NCI-H526 (cell line): ENCODE data around the gene OGDHL.
A peak's percentile ranks its signal among the peaks of the same experiment; 100 is the strongest.
"Not testable (repeated sequence)": the region's sequence is repeated elsewhere in the genome, so short reads cannot be mapped to it uniquely, and the experiment has no call there.

Experiments
- DNase-seq, 2 experiments: peaks; one replicate each; lab custom pipeline; 2025; lab: John Stamatoyannopoulos, UW

OGDHL gene

DNA sequence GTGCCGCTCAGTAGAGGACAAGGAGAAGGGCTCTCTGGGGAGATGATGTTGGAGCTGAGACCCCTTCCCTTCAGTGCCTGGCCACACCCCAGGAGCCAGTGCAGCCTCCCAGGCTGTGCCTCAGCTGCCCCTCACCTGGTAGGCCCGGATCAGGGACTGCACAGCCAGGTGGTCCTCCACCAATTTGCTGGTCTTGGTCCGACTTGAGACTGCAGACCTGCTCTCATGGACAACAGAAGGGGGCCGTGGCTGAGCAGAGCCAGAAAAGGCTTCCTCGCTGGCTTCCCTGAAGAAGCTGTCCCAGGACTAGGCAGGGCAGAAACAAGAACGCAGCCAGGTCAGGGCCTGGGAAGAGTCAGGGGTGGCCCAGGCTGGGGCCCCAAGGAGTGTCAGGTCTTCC lies 5.5 kb downstream of the OGDHL start:
- DNase-seq = no peak

DNA sequence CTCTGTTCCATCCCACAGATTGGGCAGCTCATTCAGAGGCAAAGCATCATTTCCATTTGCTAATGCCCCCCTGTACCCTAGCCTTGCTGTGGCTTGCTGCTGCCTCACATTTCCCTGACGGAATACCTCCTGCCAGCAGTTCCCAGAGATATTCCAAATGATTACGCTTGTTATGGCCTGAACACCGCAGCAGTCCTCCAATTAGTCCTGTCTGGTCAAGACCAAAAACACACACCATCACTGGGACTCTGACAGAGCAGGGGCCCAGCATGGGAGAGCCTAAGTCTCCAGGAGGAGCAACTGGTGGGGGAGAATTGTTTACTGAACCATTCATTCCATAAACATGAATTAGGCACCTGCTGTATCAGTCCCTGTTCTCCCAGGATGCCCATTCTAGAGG lies 6.1 kb downstream of the OGDHL start:
- DNase-seq = no peak

DNA sequence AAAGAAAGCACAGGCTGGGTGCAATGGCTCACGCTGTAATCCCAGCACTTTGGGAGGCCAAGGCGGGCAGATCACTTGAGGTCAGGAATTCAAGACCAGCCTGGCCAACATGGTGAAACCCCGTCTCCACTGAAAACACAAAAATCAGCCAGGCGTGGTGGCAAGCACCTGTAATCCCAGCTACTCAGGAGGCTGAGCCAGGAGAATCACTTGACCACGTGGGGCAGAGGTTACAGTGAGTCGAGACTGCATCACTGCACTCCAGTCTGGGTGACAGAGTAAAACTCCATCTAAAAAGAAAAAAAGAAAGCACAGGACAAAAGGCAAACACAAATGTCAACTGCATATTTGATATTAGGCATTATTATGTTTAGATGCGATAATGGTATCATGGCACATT lies 7.2 kb downstream of the OGDHL start:
- DNase-seq = not testable (repeated sequence)

DNA sequence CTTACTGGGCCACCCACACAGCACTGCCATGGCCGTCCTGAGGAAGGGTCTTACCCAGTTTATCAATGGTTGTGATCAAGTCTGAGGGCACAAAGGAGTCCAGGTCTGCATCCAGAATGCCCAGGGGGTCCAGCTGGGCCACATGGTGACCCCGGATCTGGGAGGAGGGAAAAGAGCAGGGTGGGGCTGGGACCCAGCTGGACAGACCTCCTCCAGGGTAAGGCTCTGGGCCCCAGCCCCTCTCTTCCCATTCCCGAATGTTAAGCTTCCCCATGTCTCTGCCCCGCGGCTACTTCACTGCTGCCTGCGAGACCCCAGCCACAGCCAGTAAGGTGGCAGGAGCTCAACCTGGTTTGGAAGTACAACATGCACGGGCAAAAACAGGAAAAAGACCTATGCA lies 9.5 kb downstream of the OGDHL start:
- no peak for DNase-seq

DNA sequence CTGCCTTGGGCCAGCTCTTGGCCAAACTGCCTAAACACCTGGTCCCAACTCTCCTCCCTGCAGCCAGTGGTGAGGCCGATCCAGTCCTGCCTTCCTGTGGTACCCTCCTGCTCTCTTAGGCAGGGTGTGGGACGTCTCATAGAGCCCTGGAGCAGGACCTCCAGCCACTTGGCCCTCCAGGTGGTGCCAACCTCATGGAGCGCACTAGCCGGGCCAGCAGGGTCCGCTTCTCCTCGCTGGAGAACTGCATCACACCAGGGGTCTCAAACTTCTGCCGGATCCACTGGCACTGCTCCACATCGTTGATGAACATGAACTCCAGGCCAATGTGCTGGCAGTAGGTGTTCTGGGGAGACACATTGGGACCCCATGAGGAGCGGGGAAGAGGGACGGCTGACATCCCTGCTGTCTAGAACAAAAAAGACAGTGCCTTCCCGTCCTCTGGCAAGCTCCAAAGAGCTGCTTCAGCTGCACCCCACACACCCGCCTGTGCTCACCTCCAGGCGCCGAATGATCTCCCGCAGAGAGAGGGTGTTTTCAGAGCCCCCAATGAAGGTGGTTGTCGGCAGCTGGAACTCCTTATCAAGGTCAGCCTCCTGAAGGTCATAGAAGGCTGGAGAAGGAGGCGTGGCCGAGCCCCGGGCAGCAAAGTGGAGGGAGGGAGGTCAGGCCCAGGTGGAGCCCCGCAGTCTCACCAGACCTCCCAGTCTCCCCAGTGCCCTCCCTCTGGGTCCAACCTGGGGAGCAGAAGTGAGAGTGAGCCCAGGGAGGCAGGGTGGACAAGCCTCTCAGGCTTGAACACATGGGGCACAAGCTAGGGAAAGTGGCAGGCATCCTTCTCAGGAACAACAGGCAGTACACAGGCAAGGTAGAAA lies 10.2 kb downstream of the OGDHL start:
- DNase-seq = no peak

DNA sequence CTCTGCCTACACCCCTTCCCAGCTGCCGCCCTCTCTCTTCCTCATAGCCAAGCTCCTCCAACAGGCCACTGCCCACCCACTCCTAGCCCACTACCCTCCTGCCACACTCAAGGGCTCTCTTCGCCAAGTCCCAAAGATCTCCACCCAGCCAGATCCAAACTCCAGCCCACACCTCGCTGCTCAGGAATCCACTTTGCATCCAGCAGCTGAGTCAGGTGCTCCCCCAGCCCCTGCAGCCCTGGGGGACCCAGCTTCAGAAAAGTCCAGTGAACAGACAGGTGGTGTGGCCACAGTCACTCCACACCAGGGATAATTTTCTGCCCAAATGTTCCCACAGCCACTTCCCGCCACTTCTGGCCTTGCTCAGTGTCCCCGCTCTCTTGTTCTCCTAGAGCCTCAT lies 10.9 kb downstream of the OGDHL start:
- no peak for DNase-seq

DNA sequence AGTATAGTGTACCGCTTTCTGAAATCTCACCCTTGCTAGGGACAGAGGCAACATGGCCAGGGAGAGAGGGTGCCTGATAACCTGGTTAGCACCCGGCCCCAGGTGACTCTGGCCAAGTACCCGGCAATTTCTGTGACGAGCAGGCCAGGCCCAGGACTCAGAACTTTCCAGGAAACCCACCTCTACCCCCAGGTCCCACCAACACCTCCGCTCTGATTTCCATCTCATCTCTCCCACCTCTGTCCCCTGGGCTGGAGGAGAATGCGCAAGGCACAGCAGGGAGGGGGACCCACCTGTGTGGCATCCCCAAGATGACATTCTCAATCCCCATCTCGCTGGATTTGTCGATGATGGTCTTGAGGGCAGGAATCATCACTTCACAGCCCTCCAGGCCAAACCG lies 11.6 kb downstream of the OGDHL start:
- no peak for DNase-seq

DNA sequence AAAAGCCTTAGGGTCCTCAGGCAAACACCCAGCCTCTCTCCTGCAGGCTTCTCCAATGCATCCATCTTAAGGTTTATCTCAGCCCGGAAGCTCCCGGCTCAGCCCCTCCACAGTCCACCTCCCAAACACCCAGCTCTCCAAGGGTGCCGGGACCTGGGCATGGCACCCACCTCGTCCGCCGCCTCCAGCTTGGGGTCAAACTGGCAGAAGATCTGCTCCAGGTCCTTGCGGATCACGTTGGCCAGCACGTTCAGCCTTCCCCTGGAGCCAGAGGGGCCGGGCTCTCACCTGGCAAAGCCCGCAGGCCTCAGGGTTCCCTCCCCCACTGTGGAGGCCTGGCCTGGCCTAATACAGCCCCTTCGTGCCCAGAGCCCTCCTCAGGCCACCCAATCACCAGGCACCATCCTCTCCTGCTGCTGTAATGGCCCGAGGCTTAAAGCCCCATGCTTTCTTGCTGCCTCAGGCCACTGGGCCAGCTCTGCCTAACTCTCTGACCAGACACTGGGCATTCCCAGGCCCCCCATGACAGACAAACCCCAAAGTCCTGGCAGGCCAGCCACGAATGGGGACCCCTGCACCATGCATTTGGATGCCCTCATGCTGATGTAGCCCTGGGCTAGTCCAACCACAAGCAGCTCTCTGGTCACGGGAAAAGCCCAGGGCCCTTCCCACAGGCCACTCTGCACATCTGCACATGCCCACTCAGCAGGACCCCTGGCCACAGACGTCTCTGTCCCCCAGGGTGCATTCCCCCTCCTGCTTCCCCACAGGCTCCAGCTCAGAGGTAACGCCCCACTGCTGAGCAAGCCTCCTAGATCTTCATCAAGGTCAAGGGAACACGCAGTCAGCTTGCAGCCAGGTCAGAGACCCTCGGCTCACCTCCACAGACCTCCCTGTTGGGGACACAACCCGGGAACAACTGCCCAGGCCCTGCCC lies 12.3 kb downstream of the OGDHL start:
- no peak for DNase-seq

DNA sequence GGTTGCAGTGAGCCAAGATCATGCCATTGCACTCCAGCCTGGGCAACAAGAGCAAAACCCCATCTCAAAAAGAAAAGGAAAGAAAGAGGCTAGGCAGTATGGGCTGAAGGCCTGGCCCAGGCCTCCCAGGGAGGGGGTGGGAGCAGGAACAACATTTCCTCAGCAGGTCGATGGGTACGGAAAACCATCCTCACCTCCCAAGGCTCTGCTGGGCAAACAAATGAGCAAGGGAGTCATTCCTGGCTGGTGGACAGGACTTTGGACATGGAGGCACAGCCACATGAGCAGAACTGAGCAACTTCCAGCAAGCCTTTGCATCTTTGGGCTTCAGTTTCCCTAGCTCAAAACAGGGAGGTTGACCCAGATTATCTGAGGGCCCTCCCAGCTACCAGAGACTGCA lies 13.0 kb downstream of the OGDHL start:
- DNase-seq = no peak

DNA sequence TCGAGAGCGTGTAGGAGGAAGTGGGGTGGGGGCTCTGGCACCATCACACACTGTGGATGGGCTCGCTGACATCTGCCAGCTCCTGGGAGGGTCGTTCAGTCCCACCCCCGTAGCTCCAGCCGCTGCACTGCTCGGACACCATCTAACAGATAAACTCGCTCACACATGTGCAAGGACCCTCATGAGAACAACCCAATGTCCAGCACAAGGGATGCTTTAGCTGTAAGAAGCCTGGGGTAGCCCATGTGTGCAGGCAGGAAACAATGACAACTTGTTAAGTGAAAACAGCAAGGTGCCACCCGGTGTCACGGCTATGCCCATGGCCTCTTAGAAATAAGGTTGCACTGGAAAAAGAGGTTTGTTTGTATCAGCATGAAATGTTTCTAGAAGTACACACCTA lies 14.1 kb downstream of the OGDHL start:
- no peak for DNase-seq

DNA sequence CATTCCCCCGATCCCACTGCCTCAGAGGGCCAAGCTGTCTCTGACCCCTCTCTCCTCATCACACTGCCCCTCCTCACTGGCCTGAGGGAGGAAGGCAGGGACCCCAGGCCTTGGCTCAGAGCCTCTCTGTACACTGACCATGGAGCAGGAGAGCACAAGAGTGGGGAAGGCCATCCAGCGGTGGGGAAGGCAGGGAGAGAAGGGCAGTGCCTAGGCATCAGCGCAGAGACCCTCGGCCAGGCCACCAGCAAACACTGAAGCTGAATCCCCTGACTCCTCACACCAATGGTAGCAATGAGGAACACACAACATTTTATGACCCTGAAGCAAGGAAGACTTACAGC lies 14.8 kb downstream of the OGDHL start:
- DNase-seq = no peak

DNA sequence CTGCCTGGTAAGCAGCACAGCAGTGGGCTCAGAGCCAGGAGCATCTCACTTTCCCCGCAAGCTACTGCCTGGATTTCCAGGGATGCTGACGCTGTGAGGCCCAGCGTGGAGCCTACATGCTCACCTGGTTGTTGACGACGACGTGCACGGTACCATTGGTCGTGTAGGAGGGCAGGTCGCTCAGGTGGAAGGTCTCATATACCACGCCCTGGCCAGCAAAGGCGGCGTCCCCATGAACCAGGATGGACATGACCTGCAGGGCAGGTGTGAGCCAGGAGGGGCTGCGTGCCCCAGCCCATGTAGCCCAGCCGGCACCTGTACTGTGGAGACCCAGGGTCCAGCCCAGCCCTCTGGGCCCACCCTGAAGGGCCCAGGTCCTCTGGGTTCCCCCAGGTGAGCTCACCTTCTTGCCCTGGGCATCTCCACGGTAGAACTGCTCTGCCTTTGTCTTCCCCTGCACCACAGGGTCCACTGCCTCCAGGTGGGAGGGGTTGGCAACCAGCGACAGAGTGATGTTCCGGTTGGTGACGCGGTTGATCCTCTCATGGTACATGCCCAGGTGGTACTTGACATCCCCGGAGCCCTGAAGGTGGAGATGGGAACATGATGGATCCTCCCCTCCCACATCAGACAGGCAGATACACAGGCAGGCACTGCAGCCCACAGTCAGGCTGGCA lies 15.4 kb downstream of the OGDHL start:
- DNase-seq = no peak

DNA sequence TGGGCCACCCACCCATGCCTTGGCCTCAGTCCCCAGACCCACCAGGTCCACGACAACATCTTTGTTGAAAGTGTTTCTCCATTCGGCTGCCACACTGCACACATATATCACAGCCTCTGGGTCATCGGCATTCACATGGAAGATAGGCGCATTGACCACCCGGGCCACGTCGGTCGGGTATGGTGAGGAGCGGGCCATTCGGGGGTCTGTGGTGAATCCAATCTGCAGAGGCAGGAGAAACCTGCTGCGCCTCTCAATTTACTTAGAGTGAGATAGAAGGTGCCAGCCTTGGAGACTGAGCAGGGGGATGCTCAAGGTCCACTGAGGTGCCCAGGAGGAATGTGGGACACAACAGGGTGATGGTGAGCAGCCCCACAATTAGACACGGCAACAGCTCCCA lies 16.4 kb downstream of the OGDHL start:
- DNase-seq = no peak

DNA sequence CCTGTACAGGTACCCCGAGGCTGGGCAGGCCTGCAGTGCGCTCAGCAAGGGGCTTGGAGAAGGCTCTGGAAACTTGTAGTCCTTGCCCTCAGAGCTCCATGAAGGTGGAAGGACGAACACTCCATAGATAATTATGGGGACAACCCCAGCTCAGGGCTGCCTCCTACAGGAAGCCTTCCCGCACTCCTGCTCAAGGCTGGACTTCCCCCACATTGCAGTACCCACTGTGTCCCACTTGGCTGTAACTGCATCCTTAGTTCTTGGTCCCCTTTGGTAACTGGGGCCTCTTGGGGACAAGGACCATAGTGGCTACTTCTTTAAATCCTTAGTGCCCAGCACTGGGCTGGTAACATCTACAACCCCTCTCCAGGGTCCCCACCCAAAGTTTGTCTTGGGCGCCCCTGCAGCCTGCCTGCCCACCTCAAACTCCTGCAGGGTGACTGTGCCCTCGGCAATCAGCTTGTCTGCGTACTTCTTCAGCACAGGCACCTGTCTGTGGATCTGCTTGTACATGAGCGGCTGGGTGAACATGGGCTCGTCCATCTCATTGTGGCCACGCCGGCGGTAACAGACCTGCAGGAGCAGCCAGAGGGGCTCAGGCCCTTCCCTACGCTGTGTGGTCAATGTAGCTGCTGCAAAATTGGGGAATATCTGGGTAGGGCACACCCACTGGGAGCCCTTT lies 17.1 kb downstream of the OGDHL start:
- DNase-seq = peak in 1 of 2 experiments; percentile 9

DNA sequence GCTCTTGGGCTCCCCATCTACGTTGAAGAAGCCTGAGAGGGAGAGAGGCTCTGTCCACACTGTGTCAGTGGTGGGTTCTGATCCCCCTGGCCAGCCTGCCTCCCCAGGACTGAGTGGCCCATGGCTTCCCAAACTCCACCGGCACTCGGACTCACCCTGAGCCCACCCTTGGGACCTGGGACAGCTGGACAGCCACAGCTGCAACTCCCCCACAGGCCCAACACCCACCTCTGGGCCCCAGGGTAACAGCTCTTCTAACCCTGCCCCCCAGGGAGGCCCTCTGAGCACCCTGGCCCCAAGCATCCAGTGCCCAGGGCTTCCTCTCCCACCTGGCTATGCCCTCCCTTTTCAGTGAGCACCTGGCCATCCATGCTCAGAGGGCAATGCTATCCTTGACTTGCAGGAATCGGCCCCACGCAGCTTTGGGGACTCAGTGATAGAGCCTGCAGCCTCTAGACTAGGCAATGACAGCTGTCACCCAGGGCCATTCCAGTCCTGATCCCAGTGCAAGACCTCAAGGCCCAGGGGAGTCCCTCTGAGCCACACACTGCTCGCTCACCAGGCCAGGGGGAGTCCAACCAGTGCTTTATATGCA lies 17.9 kb downstream of the OGDHL start:
- no peak for DNase-seq

DNA sequence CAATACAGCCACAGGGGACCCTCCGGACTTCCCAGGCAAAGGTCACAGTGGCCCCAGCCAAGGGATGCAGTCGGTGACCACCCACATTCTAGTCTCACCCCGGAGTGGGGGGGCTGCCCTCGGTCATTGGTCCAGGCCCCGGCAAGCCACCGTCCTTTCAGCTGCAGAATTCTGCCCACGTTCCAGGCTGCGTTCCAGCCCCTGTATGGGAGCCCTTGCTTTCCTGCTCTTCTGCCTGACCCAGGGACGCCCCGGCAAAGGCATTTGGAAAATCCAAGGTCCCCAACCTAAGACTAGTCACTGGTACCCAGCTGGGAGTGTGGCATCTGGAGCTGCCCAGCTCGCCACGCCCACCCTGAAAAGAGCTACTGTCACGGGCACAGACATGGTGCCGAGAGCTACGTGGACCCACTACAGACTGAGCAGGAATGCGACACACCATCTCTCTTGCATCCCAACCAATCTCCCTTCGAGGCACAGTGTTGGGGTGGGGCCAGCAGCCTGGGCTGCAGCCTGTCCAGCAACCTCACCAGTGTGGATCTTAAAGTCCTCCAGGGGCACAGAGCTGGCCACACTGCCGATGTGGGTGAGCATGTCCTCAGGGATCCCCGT lies 18.6 kb downstream of the OGDHL start:
- DNase-seq = no peak

DNA sequence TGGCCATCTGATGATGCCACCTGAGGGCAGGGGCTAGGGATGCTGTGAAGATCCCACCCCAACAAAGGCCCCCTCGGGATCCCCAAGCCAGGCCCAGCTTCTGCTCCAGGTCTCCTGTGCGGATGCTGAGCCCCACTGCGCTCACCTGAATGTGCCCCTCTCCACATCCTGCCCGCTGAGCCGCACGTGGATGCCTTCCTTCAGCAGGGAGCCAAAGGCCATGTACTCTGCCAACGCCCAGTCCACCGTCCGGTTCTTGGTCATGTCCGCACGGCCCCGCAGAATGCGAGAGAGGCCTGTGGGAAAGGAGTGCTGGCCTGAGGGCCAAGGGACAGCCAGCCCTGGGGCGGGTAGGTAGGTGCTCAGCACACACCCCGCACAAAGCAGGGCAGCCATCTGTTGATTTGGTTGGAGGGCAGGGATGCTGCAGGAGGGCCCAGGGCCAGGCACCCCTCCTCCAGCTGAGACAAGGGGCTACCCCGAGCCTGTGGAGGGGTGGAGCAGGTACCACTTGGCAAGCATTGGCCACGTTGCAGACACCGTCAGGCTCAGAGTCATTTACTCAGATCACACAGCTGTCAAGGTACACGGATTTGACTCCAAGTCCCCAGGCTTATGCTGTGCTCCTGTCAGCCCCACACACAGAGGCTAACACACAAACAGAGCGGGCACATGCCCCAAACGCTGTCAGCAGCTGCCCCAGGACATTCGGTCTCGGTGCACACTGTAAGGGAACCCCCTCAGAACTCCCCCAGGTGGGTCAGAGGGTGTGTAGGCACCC lies 19.2 kb downstream of the OGDHL start:
- no peak for DNase-seq

DNA sequence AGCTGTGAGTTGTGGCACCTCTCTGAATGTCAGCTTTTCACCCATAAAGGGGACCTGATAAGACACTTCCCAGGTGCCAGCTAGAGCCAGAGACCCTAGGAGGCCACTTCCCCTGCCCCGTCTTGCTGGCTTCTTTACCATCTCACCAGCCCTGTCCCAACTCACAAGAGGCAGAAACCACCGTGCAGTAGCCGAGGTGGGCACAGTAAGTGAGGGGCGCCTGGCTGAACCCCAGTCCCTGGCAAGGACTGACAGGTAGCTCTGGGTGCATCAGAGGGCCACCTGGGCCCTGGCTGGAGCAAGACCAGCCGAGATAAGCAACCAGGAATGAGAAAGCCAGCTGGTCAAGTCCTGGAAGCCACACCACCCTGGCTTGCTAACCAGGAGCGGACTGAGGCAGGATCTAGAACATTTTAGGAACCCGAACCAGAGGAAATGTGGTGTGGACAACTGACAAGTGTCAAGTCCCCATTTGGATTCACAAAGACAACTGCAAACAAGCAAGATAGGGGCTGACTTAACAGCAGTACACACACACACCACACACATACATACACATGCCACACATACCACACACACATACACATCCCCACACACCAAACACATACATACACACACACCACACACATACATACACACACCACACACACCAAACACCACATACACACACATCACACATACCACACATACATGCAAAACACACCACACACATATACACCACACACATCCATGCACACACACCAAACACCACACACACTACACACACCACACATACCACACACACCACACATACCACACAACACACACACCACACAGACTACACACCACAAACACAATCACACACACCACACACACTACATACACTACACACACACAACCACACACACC lies 20.8 kb downstream of the OGDHL start:
- DNase-seq = no peak

DNA sequence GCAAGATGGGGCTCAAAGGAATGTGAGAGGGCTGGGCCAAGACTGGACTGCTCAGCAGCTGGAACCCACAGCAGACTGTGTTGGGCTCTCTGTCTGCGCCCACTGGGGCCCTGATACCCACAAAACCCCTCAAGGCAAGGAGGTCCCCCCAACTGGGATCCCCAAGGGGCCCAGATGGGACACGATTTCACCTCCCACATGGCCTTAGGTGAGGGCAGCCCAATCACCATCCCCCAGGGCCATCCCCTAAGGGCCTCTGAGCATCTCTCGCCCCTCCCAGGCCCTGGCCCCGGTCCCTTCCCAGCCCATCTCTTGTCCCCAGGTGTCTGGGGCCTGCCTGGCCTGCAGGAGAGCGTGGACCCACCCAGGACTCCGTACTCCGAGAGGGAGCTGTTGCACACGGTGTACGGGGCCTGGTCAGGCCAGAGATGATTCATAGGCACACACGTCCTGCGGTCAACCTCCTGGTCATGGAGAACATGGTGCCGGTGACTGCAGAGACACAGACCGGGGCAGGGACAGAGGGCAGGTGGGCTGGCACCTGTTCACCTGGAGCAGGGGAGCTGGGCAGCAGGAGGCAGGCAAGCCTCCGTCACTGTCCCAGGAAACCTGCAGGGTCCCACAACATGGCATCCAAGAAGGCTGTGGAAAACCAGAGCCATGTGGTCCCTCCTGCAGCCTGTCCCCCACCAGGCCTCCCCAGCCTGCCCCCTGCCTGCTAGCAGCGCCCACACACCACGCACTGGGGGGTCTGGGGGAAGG lies 21.6 kb downstream of the OGDHL start:
- DNase-seq = no peak
